ENCODE measurements around the gene VRTN.
"Not testable (repeated sequence)": the region's sequence is repeated elsewhere in the genome, so short reads cannot be mapped to it uniquely, and the experiment has no call there.

VRTN gene

GRCh38 chr14:74380845-74381244, 32.6 kb downstream of the VRTN start:
- H3K4me3 ChIP-seq (ENCODE audit: low read depth, low read length) = no peak overlapping the region
- no peak for DNase-seq (ENCODE audit: low read depth)
- no peak for TF ChIP-seq POLR2A (IDR thresholded peaks at IDR 0.05; ENCODE audit: extremely low read depth, insufficient read length)
- no peak for TF ChIP-seq MYC (IDR thresholded peaks at IDR 0.05; ENCODE audit: low read depth, low read length)
- TF ChIP-seq MAX (IDR thresholded peaks at IDR 0.05; ENCODE audit: low read depth, low read length) = no peak
- TF ChIP-seq, protein P1, sequence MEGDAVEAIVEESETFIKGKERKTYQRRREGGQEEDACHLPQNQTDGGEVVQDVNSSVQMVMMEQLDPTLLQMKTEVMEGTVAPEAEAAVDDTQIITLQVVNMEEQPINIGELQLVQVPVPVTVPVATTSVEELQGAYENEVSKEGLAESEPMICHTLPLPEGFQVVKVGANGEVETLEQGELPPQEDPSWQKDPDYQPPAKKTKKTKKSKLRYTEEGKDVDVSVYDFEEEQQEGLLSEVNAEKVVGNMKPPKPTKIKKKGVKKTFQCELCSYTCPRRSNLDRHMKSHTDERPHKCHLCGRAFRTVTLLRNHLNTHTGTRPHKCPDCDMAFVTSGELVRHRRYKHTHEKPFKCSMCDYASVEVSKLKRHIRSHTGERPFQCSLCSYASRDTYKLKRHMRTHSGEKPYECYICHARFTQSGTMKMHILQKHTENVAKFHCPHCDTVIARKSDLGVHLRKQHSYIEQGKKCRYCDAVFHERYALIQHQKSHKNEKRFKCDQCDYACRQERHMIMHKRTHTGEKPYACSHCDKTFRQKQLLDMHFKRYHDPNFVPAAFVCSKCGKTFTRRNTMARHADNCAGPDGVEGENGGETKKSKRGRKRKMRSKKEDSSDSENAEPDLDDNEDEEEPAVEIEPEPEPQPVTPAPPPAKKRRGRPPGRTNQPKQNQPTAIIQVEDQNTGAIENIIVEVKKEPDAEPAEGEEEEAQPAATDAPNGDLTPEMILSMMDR (IDR thresholded peaks at IDR 0.05; ENCODE audit: low read depth, low read length) = no peak

- H3K4me3 ChIP-seq (ENCODE audit: low read depth, low read length); DNase-seq (ENCODE audit: low read depth): not testable (repeated sequence)
Observed at GRCh38 chr14:74381571-74381970, 33.3 kb downstream of the VRTN start.

GRCh38 chr14:74382231-74382630, 34.0 kb downstream of the VRTN start:
- no peak for TF ChIP-seq MYC (IDR thresholded peaks at IDR 0.05; ENCODE audit: low read depth, low read length)
- TF ChIP-seq POLR2A (IDR thresholded peaks at IDR 0.05; ENCODE audit: extremely low read depth, insufficient read length) = no peak
- TF ChIP-seq, protein P1 (IDR thresholded peaks at IDR 0.05; ENCODE audit: low read depth, low read length) = no peak
- TF ChIP-seq MAX (IDR thresholded peaks at IDR 0.05; ENCODE audit: low read depth, low read length) = no peak
- no peak for DNase-seq (ENCODE audit: low read depth)
- no peak overlapping the region for H3K4me3 ChIP-seq (ENCODE audit: low read depth, low read length)

GRCh38 chr14:74389980-74390379, 41.7 kb downstream of the VRTN start:
- TF ChIP-seq MAX (IDR thresholded peaks at IDR 0.05; ENCODE audit: low read depth, low read length) (no peak), MYC (IDR thresholded peaks at IDR 0.05; ENCODE audit: low read depth, low read length) (no peak), POLR2A (IDR thresholded peaks at IDR 0.05; ENCODE audit: extremely low read depth, insufficient read length) (no peak)
- TF ChIP-seq, protein P1 (IDR thresholded peaks at IDR 0.05; ENCODE audit: low read depth, low read length) = no peak
- H3K4me3 ChIP-seq (ENCODE audit: low read depth, low read length) = no peak overlapping the region
- no peak for DNase-seq (ENCODE audit: low read depth)

DNA sequence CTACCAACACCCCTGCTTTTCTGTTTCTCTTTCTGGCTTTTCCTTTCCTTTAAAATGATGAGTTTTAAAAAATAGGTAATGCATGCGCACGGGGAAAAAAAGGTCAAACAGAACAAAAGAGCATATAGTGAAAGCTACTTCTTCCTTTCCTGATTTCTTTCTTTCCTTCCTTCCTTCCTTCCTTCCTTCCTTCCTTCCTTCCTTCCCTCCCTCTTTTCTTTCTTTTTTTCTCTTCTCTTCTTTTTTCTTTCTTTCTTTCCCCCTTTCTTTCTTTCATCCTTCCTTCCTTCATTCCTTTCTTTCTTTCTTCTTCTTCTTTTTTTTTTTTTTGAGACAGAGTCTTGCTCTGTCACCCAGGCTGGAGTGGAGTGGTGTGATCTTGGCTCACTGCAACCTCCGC, 42.2 kb downstream of the VRTN start:
- not testable (repeated sequence) for H3K4me3 ChIP-seq (ENCODE audit: low read depth, low read length); DNase-seq (ENCODE audit: low read depth)

DNA sequence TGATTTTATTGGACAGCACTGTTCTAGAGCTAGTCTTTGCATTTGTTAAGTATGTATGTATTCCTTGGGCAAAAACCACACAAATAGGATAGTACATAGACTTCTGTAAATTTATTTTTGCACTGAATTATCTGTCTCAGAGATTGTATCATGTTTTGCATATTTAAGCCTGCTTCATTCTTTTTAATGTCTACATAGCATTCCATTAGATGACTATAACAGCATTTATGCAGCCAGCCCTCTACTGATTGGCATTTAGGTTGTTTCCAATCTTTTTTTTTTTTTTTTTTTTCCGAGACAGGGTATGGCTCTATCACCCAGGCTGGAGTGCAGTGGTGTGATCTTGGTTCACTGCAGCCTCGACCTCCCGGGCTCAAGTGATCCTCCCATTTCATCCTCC, 43.2 kb downstream of the VRTN start:
- TF ChIP-seq MAX (IDR thresholded peaks at IDR 0.05; ENCODE audit: low read depth, low read length) (no peak), POLR2A (IDR thresholded peaks at IDR 0.05; ENCODE audit: extremely low read depth, insufficient read length) (no peak), MYC (IDR thresholded peaks at IDR 0.05; ENCODE audit: low read depth, low read length) (no peak)
- TF ChIP-seq, protein P1 (IDR thresholded peaks at IDR 0.05; ENCODE audit: low read depth, low read length) = no peak
- H3K4me3 ChIP-seq (ENCODE audit: low read depth, low read length) = no peak overlapping the region
- no peak for DNase-seq (ENCODE audit: low read depth)

GRCh38 chr14:74392616-74393570, 44.6 kb downstream of the VRTN start:
- no peak for TF ChIP-seq MYC (IDR thresholded peaks at IDR 0.05; ENCODE audit: low read depth, low read length)
- no peak for TF ChIP-seq POLR2A (IDR thresholded peaks at IDR 0.05; ENCODE audit: extremely low read depth, insufficient read length)
- no peak for TF ChIP-seq MAX (IDR thresholded peaks at IDR 0.05; ENCODE audit: low read depth, low read length)
- TF ChIP-seq, protein P1 (IDR thresholded peaks at IDR 0.05; ENCODE audit: low read depth, low read length) = no peak
- DNase-seq (ENCODE audit: low read depth) = no peak
- H3K4me3 ChIP-seq (ENCODE audit: low read depth, low read length) = no peak overlapping the region
